Fibroblast of villous mesenchyme (primary cell): ENCODE results near the gene ARHGAP28. TPM values are rescaled to one million over a fixed set of nuclear protein-coding genes. Genes with fewer than 3 reads are reported as not detected.

Source experiments
- DNase-seq: peaks from one replicate; pipeline ENCODE4 v3.0.0-alpha.2; 2010; ENCODE audit warnings: low read depth
- H3K4me3 ChIP-seq: 2 replicates; pipeline ENCODE4 v1.5.1; 2011; ENCODE audit warnings: low read depth, mild to moderate bottlenecking, low read length
- total RNA-seq: library from RNA; depleted of rRNA; stranded (reverse); fragments of >200 nt; gene quantifications from 2 replicates; pipeline ENCODE4 v1.2.3, GENCODE V29; 2012
- TF ChIP-seq, protein P1 (sequence below): IDR thresholded peaks from 2 replicates; pipeline ENCODE4 v1.5.1; 2012; ENCODE audit warnings: low read depth, mild to moderate bottlenecking, low read length; ENCODE audit not compliant: insufficient read depth

ARHGAP28 gene
- total RNA-seq, 1 donor, result 6.0 TPM

- no peak for DNase-seq
- H3K4me3 ChIP-seq, result no peak overlapping the region
- TF ChIP-seq, protein P1, sequence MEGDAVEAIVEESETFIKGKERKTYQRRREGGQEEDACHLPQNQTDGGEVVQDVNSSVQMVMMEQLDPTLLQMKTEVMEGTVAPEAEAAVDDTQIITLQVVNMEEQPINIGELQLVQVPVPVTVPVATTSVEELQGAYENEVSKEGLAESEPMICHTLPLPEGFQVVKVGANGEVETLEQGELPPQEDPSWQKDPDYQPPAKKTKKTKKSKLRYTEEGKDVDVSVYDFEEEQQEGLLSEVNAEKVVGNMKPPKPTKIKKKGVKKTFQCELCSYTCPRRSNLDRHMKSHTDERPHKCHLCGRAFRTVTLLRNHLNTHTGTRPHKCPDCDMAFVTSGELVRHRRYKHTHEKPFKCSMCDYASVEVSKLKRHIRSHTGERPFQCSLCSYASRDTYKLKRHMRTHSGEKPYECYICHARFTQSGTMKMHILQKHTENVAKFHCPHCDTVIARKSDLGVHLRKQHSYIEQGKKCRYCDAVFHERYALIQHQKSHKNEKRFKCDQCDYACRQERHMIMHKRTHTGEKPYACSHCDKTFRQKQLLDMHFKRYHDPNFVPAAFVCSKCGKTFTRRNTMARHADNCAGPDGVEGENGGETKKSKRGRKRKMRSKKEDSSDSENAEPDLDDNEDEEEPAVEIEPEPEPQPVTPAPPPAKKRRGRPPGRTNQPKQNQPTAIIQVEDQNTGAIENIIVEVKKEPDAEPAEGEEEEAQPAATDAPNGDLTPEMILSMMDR, result no peak
Observed at GRCh38 chr18:6733758-6734157, 4.2 kb downstream of the ARHGAP28 start.

- H3K4me3 ChIP-seq, result no peak overlapping the region
- TF ChIP-seq, protein P1, result no peak
- peak; percentile 63 for DNase-seq
Observed at GRCh38 chr18:6734726-6735430, 5.4 kb downstream of the ARHGAP28 start.

GRCh38 chr18:6737833-6738232 is 8.3 kb downstream of the ARHGAP28 start:
- no peak for DNase-seq
- TF ChIP-seq, protein P1, result no peak
- H3K4me3 ChIP-seq, result no peak overlapping the region

GRCh38 chr18:6738622-6739021 is 9.1 kb downstream of the ARHGAP28 start:
- TF ChIP-seq, protein P1, result no peak
- no peak for DNase-seq
- no peak overlapping the region for H3K4me3 ChIP-seq

- peak; percentile 98 for DNase-seq
- no peak overlapping the region for H3K4me3 ChIP-seq
- TF ChIP-seq, protein P1, result no peak
Observed at GRCh38 chr18:6741232-6741663, 11.7 kb downstream of the ARHGAP28 start.

DNA sequence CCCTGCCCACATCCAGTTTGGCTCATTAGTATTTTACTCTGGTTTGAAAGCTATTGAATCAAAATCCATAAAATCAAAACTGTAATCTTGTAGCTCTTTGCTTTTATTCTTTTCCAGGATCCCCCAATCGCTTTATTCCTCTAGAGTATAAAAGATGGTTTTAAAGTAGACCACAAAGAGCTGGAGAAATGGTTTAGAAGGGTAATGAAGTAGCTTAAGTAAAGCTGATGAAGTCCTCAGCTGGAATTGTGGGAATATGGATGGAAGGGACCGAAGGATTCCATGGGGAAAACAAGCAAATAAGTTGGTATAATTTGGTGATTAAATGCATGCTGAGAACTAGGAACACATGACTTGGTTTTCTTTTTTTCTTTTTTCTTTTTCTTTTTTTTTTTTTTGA is 12.3 kb downstream of the ARHGAP28 start:
- TF ChIP-seq, protein P1, result no peak
- no peak for DNase-seq
- no peak overlapping the region for H3K4me3 ChIP-seq

- TF ChIP-seq, protein P1, result no peak
- no peak for DNase-seq
- H3K4me3 ChIP-seq, result no peak overlapping the region
Observed at GRCh38 chr18:6743999-6744398, 14.5 kb downstream of the ARHGAP28 start.
